GM21576 (cell line): ENCODE measurements around the gene PLPP1.

Source experiments
- ATAC-seq: cut with Tn5 transposase; IDR thresholded peaks from one replicate; pipeline ENCODE4 v1.9.1; 2021; ENCODE audit warnings: mild to moderate bottlenecking, moderate library complexity; ENCODE audit not compliant: unreplicated experiment

Gene PLPP1

DNA sequence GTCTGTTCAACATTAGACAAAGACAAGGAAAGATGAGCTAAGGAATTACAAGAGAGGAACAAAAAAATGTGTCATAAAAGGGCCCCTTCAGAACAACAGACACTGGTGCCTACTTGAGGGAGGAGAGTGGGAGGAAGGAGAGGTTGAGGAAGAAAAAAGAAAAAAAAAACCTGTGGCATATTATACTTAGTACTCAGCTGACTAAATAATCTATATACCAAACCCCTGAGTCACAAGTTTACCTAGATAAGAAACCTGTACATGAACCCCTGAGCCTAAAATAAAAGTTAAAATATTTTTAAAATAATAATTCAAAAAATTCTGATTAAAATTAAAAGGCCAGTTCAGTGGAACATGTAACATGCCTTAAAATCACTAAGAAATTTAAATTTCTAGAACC lies 119.7 kb downstream of the PLPP1 start:
- ATAC-seq, result no peak

DNA sequence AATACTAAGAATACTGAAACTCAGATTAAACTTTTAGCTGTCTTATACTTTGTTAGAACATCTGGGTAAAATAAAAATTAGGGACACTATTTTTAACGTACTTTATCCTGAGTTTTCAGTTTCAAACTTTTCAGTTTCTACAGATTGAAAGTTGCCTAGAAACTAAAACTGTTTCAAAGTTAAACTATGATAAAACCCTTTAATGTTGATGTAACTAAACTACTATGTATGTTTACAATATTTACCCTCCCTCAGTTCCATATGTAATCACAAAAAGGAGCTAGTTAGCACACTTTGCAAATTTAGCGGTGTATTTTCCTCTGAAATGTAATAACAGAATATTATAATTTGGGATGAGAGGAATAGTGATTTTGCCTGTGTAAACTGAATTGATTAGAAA lies 121.1 kb downstream of the PLPP1 start:
- no peak for ATAC-seq

DNA sequence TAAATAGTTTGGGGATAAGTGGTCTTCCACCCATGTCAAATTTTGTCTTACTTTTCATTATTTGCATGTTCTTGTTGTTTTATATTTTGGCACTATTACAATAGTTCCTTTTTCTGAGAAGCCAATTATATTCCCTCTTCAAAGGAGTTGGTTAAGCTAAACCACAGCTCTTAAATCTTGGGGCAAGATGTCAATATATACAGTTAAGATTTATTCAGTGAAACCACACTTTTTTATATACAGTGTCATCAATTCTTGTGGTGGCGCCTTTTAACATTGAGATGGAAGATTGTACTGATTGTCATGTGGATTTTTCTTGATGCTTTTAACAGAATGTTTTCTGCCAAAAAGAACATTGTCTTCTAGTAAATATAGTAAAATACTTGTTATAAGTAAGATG lies 122.9 kb downstream of the PLPP1 start:
- no peak for ATAC-seq

DNA sequence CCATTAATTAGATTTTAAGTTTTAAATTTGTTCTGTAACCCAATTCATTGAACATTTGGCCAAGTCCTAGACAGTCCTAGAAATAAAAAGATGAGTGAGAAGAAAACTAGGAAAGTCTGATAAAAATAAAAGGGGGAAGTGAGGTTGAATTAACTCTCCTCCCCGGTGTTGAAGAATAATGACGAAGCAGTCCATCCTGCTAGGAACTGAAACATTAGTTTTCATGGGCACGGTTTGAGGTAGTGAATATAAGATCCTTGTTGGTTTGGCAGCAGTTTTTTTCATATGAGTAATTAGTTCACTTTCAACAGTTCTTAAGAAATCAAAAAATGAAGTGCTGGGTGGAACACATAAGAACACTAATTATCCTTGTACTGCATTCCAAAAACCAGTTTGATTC lies 123.9 kb downstream of the PLPP1 start:
- no peak for ATAC-seq

DNA sequence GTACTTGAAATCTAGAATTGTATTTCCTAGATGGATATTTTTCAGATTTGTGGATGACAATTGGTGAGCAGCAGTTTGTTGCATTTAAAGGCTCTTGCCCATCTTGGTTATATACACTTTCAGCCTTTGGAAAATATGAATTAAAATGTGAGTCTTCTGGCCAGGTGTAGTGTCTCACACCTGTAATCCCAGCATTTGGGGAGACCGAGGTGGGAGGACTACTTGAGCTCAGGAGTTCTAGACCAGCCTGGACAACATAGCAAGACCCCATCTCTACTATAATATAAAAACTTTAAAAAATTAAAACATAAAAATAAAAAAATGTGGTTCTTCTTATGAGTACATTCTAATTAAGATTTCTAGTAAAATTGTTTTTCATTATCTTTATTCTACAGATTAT lies 125.0 kb downstream of the PLPP1 start:
- ATAC-seq, result no peak

DNA sequence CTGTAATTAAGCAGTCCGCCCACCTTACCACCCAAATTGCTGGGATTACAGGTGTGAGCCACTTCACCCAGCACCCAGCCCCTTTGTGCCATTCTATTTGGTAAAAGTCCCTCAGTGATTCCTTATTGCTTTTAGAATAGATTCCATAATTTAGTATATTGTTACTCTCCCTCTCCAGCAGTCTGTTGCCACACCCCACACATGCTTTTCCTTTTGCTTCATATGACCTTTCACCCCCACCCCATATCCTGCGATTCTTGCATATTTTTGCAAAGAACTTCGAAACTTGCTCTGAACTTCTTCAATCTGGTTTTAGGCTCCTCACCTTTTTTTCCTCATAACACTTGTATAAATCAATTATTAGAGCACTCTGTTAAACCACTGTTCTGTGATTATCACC lies 126.8 kb downstream of the PLPP1 start:
- ATAC-seq, result no peak

DNA sequence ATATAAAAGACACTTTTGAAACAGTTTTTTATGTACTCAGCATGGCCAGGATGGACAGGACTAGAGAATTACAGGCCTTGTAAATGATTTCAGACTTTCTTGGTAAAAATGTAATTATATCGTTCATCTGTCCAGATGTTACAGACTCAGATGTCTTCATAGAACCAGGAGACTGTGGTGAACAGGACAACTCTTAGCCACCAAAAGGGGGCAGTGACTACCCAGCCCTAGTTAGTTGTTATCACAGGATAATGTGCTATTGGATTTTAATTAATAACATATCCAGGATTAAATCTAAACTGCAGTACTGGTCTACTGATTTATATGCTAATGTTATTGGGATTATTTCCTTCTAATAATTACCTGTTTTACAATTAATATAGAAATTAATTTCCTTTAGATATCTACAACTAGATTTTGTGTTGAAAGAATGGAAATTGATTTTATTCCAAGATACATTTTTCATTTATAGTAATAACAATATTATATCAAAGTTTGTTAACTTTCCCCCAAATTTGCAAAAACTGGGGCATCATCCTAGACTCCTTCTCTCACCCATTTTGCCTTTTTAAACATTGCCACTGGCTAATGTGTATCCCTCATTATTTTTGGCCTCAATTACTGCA lies 127.6 kb downstream of the PLPP1 start:
- ATAC-seq, result no peak

DNA sequence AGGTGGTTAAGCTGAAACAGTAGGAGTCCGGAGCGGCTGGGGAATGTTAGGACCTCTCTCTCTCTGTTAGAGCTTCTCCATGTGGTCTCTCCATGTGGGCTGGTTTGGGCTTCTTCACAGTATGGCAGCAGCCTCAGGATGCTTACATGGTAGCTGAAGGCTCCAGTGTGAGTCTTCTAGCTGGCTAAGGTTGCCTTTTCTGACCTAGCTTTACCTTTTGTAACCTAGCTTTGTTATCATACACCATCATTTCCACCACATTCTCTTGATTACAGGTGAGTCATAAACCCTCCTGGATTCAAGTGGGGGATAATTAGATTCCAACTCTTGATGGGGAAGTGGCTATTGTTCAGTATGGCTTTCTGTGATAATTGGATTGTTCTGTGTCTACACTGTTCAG lies 128.5 kb downstream of the PLPP1 start:
- no peak for ATAC-seq

DNA sequence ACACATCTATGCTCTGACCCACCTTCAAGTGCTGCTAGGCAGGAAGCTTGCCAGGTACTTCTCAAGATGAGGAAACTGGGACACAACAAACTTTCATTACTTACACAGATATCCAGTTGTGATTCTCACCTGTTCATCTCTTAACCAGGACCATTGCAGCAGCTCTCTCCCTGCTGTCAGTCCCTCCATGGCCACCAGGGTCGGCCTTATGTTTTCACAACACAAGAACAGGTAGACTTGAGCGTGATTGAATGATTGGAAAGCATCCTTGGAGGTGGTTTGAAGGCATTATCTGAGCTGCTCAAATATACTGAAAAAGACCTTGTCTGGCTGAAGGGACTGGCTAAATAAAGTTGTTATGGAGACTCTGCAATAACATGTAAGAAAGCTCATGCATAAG lies 132.6 kb downstream of the PLPP1 start:
- ATAC-seq, result no peak

DNA sequence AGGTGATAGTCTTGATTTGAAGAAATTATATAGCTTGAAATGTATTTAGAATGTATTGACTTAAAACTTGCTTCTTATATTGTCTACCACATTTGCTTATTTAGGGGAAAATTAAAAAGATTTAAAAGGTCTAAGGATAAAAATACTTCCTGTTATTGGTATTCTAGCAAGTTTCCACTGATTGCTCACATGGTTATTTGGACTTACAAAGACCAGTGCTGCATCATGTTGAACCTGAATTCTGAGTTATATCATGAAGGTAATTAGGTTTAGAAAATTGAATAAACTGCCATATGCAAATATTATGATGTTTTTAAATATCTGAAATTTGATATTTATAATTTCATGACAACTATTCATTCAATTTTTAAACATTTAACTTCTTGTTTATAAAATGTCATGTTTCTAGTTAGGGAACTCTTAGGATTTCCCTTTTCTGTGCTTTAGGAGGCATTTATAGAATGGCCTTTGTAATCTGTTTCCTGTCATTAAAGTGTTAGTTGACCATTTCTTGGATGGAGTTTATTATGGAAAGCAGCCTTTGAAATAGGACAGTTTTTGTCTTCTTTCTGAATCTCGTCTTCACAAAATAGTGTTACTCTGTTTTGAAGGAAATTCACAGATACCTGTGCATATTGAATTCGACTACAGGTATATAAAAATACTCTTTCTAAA lies 141.1 kb downstream of the PLPP1 start:
- ATAC-seq, result no peak

DNA sequence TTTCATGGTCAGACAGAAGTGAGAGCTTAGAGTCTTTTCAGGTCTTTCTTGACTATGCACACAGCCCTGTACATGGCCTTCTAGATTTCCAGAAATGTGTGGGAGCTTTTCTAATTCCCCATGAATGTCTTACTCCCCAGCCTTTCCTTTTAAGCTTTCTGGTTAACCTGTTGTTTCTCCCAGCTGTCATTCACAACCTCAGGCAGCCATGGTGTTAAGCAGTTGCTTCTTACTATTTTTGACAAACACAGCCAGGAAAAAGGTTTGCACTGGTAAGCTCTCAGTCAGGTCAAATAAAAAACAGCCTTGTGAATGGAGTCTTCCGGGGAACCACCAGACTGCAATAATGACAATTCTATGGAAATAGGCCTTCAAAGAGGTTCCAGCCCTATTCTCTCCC lies 142.1 kb downstream of the PLPP1 start:
- ATAC-seq, result no peak

DNA sequence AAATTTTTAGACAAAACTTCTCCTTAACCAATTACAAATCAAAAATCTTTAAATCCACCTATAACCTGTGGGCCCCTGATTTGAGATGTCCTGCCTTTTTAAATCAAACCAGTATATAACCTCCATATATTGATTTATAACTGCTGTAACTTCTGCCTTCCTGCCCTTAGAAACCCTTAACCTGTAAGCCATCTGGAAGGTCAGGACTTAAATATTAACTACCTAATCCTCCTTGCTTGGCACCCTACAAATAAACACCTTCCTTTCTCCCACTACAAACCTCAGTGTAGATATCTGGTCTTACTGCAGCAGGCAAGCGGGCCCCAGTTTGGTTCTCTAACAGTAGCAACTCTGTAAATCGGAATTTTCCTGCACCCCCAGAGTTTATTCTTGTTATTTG lies 143.1 kb downstream of the PLPP1 start:
- ATAC-seq, result no peak

DNA sequence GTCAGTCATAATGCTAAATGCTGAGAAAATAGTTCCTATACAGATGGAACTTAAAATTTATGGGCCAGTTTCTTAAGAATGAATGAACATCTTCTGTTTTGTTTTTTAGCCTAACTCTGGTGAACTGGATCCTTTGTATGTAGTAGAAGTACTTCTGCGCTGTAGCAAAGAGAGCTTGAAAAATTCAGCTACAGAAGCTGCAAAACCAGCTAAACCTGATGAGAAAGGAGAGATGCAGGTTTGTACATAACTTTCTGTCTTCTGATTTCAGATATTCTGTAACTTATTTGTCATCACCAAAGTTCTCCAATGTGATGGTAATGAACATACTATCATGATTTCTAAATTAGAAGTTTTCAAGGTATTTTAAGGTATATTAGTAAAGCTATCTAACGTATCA lies 146.9 kb downstream of the PLPP1 start:
- no peak for ATAC-seq

DNA sequence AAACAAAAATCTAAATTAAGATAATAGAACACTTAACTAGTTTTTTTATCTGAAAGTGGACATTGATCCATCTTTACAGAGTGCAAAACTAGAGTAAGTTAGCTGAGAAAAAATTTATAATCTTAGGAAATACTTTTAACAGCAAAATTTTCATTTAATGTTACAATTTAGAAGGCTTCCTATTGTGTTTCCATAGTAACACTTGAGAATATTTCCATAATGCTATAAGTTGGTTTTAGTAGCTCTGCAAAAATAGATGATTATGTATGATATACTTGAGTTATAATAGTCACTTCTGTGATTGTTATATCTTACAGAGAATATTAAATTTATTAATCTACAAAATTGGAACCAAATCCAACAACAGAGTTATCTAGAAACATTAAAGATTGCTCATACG lies 148.4 kb downstream of the PLPP1 start:
- ATAC-seq, result no peak

DNA sequence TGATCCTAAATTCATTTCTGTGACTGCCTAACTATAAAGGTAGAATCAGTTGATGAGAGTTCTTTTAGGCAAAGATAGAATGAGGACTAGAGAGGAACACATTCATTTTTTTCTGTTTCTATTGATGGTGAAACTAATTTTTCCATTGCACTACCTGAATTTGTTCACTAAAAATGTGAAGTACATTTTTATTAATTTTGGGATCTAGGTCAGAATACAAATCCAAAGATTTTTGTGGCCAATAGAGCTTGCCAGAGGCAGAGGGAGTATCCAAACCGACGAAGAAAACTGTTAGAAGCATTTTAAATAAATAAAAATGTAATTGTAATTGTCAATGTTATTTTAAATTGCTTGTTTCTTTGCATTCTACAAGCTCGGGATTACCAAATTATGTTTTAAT lies 148.9 kb downstream of the PLPP1 start:
- no peak for ATAC-seq

DNA sequence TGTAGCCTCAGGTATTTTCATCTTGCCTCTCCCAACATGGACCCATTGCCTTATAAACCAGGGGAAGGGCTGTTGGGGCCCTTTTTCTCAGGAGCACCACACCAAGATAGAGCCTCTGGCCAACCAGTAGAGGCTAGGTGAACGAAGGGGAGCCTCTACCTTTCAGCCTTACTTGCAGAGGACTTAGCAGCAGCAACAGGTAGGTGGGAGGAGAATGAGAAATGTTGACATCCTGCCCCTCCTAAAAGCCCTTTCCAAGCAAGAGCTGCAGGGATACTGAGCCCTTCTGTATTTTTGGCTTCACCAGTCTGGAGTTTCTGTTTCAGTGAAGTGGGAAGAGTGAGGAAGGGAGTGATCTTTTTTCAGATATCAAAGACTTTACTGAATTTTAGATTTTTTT lies 149.5 kb downstream of the PLPP1 start:
- no peak for ATAC-seq

DNA sequence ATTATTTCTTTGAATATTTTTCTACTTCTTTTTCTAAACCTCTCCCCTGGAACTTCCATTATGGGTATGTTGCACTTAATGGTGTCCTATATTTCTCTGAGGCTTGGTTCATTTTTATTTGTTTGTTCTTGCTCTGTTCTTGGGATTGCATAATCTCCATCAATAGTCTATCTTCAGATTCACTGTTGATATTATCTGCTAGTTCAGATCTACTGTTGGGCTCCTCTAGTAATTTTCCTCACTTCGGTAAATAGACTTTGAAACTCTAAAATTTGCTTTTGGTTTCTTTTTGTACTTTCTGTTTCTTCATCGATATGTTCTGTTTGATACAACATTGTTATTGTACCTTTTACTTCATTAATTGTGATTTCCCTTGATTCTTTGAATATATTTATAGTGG lies 150.7 kb downstream of the PLPP1 start:
- no peak for ATAC-seq

DNA sequence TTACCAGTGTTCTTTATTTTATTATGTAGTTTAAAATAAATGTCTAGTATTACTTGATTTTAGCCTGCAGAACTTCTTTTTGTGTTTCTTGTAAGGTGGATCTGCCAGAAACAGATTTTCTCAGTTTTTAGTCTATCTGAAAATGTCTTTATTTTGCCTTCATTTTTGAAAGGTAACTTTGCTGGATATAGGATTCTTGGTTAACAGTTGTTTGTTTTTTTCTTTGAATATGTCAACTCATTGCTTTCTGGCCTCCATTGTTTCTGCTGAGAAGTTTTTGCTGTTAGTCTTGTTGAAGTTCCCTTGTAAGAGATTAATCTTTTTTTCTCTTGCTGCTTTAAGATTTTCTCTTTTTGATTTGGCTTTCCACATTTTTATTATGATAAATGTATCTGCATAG lies 151.5 kb downstream of the PLPP1 start:
- ATAC-seq, result no peak

DNA sequence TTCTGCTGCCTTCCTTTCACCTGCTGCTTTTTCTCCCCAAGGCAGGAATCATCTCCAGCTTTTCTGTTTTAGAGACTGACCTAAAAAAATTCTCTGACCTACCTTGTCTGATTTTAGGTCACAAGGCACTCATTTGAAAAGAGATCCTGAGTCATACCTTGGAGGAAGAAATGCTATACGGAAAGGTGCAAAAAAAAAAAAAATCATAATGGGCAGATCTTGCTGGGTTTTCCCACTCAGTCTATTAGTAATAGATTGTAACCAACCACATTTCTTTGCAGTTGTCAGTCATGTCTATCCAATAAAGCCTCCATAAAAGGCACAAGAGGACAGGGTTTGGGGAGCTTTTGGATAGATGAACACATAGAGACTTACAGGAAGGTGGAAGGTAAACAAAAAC lies 157.0 kb downstream of the PLPP1 start:
- no peak for ATAC-seq
